Activated effector memory CD4-positive, alpha-beta T cell treated with Interleukin-2 at 50 U/mL for 16 hours (primary cell): ENCODE measurements around the gene CNOT2.
"Not testable (repeated sequence)": the region's sequence is repeated elsewhere in the genome, so short reads cannot be mapped to it uniquely, and the experiment has no call there.

Experiments used
- DNase-seq: peaks from one replicate; pipeline ENCODE4 v3.0.0-alpha.2; 2020

CNOT2 gene

DNA sequence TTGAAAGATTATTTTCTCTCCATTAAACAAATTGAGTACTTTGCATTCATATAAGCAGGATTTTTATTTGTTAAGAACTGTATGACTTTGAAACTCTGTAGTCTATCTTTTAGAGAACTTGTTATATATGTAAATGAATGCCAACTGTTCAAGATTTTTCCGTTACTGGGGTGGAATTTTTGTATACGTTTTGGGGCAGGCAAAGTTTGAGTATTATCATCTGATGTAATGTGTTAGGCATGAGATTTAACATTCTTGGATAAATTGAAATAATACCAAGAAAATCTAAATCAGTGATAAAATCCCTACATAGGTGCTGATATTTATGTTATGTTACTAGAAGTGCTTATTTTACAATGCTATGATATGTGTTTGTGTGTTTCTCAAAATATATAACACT is 8.4 kb downstream of the CNOT2 start:
- no peak for DNase-seq

DNA sequence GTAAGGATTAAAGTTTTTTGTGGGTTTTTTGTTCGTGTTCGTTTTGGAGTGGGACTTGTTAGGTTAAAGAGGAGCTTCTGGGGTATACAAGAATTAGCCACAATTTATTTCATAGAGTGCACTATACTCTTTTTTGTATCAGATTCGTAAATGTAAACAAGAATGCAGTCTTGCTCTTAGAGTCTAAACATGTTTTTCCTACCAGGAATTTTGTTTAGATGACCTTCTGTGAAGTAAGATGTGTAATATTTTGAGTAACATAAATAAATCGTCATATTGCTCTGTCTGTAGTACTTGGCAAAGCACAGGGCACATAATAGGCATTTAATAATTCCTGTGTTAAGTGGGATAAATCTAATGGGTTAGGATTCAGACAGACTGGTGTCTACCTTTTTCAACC is 9.6 kb downstream of the CNOT2 start:
- DNase-seq = no peak

DNA sequence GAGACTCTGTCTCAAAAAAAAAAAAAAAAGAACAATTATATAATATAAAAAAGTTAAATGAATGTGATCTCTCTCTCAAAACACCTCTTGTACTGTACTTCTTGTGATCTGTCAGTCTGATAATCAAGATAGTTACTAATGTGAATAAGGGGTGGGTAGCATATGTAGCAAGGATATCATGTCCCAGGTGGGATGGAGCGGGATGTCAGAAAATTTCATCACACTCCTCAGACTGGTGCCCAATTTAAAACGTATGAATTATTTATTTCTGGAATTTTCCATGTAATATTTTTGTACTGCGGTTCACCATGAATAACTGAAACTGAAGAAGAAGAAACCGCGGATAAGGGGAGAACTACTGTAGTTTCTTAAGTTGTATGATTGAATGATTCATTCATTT is 11.0 kb downstream of the CNOT2 start:
- DNase-seq = no peak

DNA sequence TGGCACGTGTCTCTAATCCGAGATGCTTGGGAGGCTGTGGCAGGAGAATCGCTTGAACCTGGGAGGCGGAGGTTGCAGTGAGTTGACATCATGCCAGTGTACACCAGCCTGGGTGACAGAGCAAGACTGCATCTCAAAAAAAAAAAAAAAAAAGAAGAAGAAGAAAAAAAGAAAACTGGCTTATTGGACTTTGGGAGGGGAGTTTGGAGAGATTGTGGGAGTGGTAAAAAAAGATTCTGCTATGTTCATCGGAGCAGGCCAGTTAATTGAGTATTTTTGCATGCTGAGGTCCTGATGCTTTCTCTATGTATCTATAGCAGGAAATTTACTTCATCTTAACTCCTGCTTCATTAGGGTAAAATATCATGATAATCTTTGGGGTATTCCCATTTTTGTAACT is 11.6 kb downstream of the CNOT2 start:
- DNase-seq = no peak

DNA sequence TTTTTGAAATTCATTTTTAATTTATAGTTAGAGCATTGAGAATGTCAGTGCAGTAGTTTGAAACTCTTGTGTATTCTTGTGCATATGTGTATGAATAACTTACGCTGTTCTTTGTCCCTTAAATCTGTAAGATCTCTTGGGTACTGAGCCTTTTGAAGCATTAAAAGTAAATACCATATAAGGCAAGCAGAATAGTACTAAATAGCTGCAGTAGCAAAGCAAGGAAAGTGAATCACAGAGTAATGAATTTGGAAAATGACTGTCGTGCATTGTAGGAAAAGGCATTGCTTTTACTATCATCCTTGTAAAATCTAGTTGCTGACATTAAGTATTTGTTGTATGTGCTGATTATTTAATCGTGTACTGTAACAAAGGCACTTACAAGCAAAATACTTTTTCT is 12.1 kb downstream of the CNOT2 start:
- no peak for DNase-seq

DNA sequence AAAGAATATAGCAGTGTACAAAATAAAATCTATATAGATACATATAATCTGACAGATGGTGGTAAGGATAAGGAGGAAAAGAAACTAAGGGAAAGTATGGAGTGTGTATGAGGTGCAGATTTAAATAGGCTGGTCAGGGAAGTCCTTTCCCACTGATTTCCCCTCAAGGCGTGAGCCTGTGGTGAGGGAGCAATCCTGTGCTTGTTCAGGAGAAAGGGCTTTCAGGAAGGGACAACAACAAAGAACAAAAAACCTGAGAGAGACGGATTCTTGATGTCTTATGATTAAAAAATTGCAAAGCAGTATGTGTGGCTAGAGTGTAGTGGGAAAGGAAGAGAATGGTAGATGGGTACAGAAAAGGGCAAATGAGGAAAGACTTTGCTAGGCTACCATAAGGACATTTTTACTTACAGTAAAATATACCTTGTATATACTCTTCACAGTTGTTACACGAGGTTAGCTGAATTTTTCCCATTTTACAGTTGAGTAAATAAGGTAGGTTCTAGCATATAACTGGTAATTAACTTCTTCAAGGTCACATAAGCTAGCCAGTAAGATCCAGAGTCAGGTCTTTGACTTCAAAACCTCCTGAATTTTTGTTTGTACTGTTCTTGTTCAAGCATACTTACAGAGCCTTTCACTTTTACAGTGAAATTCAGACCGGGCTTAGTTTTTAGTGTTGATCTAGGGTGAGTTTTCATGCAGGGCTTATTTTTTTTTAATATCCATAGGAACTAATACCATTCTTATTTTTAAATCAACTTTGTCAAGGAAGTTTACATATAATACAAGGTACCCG is 15.6 kb downstream of the CNOT2 start:
- DNase-seq = no peak

DNA sequence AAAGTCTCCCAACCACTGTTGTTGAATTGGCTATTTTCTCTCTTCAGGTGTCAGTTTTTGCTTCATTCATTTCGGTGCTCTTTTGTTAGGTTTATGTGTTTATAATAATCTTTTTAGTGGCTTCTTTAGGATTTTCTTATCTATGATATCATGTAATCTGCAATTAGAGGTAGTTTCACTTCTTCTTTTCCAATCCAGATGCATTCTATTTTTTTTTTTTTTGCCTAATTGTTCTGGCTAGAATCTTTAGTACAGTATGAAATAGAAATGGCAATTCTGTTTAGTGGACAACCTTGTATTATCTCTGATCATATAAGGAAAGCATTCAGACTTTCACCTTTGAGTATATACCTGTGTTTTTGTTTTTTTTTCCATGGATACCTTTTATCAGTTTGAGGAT is 17.4 kb downstream of the CNOT2 start:
- no peak for DNase-seq

DNA sequence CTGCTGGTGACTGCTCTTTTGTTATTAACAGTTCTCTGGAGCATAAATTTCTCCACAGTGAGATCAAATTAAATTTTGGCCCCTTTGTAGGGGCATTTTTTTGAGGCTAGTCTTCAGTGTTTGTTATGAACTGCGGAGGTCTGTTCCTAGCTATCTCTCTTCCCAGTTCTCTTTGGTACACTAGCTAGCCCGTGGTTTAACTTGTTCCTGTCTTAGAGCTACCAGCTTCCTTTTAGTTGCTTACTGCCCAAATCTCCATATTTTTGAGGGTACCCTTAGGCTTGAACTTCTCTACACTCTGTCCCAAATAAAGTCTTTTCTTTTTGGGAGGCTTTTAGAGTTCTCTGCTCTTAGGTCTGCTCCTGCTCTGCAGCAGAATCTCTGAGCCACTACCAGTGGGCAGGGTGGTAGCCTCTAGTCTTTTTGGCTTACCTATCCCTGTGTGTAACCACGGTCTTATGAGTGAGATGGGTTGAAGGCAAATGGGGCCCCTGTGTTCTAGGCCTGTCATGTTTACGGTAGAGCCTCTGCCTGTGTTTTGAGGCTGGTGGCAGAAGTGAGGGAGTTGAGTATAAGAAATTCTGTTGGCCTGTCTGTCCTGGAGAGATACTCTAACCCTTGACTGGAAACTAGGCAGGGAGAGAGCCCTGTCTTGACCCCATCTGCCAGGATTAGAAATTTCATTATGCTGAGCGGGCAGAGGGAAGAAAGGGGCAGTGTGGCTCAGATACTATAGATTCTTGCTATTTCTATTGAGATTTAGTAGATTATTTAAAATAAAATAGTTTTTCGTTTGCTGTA is 21.0 kb downstream of the CNOT2 start:
- DNase-seq = no peak

DNA sequence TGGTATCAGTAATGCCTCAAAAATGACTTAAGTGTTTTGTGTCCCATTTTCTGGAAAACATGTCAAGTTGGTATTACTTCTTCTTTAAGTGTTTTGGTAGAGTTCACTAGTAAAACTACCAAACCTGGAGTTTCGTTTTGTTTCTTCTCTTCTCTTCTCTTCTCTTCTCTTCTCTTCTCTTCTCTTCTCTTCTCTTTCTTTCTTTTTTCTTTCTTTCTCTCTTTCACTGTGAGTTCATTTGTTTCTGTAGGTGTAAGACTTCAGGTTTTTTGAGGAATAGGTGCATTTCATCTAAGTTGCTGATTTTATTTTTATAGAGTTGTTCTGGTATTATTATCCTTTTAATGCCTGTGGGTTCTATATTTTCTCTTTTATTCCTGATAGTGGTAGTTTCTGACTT is 21.9 kb downstream of the CNOT2 start:
- no peak for DNase-seq

DNA sequence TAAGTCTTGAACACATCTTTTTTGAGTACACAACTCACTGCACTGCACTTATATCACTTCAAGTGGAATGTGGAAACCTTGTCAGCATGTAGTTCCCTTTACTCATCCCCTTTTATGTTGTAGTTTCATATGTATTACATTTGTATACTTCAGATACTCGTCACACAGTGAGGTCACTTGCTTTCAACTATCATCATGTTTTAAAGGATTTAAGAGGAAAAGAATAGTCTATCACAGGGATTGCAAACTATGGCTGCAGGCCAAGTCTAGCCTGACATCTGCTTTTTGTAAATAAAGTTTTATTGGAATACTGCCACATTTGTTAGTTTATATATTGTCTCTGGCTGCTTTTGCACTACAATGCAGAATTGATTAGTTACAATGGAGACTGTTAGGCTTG is 24.3 kb downstream of the CNOT2 start:
- no peak for DNase-seq

DNA sequence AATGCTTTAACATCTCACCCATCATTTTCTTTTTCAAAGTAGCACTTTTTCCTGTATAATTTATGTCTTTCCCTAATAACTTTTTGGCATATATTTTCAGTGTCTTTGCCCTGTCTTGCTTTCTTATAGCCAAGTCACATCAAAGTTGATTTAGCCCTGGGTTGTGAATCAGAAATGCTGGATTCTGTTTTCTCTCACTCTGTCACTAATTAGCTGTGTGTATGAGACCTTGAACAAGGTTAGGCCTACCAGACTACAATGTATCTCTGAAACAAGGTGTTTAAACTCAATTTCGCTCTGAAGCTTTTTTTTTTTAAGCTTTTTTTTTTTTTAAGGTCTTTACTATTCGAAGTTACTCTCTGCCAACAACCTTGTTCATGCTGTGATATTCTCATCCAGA is 25.7 kb downstream of the CNOT2 start:
- DNase-seq = no peak

DNA sequence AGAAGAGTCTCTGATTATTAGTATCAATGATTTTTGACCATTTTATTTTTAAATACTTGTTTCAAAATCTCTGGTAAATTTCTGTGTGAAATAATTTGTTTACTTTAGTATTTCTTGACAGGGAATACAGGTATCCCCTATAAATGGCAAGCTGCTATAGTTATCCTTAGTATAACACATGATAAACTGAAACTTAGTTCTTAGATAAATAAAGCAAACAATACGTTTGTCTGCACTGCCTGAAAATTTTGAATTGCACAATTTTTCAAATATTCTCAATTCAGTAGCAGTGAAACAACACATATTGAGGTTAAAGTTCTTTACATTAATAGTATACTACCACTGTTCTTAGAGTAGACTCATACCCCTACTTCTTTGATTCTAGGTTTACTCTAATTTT is 26.9 kb downstream of the CNOT2 start:
- DNase-seq = no peak

DNA sequence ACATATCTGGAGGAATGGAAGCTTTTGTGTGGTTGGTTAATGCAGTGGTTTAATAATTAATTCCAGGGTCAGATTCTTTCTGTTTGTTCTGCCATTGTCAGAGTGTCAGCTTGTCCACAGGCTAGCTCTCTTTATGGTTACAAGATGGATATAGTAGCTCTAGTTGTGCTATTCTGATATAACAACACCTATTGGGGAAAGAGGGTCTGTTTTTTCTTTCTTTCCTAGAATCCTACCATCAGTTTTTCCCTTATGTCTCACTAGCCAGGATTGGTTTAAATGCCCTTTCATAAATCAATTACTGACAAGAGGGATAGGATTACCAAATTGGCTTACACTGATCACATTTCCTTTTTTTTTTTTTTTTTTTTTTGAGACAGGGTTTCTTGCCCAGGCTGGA is 27.8 kb downstream of the CNOT2 start:
- no peak for DNase-seq

DNA sequence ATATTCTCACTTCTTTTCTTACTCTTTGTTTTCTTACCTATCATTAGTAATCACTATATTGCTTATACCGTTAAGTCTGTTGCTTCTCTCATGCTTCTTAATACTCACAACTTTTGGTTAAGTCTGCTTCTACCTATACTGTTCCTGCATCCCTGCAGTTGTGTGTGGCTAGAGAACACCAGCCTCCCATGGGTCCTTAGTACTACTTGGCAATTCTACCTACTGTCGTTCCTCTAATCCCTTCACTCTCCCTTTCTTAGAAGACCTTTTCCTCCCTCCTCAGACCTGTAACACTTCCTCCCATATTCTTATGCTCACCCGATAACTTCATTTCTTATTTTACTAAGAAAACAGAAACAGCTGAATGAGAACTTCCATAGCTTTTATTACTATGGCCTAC is 29.3 kb downstream of the CNOT2 start:
- no peak for DNase-seq

DNA sequence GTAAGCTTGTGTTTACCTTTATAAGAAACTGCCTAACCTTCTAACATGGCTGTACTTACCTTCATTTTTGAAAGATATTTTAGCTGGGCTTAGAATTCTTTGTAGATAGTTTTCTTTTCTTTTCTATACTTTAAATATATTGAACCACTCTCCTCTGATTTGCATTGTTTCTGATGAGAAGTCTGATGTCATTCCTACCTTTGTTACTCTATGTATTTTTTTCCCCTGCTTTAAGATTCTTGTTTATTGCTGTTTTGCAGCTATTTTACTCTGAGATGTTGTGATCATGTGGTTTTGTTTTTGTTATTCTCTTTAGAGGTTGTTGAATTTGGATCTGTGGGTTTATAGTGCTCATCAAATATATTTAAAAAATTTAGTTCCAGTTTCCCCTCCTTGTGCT is 31.8 kb downstream of the CNOT2 start:
- no peak for DNase-seq

DNA sequence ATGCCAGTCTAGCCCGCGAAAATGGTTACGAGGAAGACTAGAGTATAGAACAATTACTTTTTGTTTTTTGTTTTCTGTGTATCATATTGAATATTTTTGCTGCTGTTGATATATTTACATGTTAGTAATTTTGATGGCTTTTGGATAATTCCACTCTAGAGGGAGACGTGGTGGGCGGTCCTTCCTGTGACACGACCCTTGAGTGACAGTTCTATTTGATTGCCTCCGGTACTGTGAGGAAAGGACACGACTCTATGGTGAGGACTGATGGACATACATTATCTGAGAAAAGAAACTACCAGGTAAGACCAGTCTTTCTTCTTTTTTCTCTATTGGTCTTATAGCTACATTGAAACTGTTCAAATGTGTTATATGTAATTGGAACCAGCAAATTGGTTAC is 34.7 kb downstream of the CNOT2 start:
- no peak for DNase-seq

DNA sequence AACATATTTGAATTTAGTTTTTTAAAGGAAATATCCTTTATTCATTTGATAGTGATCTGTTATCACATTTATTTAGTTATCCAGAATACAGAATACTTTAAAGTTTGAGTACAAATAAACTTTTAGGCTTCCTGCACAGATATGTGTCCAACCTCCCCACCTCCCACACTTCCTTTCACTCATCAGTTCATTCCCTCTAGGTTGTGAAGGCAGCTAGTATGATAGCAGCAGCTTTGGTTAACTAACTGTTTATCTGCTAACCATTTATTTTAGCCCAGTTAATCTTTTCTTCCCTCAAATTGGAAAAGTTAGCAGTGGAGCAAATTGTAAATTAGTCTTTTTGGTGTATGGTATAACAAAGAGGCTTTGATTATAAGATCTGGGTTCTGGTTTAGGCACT is 35.7 kb downstream of the CNOT2 start:
- no peak for DNase-seq

DNA sequence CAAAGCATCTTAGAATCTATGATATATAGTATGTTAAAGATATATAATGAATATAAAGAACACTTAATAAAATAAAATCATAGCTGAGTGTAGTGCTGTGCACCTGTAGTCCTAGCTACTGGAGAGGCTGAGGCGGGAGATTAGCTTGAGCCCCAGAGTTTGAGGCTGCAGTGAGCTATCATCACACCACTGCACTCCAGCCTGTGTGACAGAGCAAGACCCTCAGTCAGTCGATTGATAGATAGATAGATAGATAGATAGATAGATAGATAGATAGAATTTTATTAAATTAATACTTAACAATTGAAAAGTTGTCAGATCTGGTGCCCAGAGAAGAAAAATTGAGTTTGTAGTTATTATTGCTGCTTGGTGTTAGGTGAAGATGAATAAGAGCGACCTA is 40.0 kb downstream of the CNOT2 start:
- no peak for DNase-seq

DNA sequence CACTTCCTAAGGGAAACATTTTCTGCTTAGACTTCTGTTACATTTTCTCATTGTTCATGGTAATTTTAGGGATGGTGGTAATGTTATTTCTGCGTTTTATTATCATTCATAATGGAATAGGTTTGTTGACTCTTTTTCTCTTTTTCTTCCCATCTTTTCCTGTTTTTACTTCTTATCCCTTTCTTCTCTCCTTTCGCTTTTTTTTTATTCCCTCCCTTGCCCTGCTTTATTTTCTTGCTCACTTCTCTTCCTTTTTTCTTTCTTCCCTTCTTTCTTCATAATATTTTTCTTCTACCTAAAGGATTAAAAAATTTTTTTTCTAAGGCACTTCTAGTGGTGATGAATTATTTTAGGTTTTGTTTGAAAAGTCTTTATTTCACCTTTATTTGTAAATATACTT is 45.6 kb downstream of the CNOT2 start:
- DNase-seq = no peak

DNA sequence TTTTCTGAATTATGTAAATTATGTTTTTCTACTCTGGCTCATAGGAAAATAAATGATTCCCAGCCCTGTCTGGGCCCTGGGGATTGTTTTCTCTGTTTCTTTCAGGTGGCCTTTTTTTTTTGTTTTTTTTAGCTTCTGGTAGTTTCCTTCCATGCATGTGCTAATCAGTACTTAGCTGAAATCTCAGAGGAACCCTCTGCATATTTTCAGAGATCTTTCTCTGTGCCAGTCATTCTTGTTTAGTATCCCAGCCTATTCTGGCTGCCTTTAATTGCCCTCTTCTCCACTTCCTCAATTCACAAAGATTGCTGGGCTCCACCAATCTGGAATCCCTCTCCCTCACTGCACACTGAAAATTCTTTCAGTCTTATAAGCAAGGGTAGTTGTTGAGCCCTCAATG is 46.9 kb downstream of the CNOT2 start:
- DNase-seq = no peak

DNA sequence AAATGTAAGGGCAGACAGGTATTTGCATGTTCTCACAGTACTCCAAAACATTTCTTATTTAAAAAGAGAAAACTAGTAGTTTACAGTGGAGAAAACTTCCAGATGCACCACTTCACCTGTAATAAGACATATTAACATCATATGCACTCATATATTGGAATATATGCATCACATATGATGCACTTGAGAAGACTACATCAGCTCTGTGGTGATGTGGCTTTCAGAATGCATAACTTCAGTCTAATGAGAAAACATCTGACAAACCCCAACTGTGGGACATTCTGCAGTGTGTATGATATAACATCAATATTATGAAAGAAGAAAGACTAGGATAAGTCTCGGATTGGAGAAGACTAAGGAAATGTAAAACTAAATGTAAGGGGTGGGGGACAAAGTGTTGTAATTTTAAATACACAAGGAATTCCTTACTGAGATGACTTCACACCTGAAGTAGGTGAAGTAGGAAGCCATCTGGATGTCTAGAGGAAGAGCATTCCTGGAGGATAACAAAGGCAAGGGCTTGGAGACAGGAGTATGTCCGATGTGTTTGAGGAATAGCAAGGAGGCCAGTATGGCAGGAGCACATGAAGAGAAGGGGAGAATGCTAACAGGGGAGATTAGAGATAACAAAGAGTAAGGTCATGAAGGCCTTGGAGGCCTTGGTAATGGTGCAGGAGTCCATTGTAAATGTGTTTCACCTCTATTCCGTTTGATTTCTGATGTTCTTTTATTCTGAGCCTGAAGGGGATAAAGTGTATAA is 49.0 kb downstream of the CNOT2 start:
- no peak for DNase-seq

DNA sequence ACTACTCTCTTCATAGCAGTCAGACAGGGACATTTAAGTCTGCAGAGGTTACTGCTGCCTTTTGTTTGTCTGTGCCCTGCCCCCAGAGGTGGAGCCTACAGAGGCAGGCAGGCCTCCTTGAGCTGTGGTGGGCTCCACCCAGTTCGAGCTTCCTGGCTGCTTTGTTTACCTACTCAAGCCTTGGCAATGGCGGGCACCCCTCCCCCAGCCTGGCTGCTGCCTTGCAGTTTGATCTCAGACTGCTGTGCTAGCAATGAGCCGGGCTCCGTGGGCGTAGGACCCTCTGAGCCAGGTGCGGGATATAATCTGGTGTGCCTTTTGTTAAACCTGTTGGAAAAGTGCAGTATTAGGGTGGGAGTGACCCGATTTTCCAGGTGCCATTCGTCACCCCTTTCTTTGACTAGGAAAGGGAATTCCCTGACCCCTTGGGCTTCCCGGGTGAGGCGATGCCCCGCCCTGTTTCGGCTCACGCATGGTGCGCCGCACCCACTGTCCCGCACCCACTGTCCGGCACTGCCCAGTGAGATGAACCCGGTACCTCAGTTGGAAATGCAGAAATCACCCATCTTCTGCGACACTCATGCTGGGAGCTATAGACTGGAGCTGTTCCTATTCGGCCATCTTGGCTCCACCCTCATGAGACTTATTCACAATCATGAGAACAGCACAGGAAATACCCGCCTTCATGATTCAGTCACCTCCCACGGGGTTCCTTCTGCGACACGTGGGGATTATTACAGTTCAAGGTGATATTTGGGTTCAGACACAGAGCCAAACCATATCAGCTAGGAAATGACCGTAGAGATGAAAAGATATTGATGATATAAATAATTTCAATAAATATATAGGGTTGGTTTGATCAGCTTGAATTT is 61.7 kb downstream of the CNOT2 start:
- DNase-seq = not testable (repeated sequence)

DNA sequence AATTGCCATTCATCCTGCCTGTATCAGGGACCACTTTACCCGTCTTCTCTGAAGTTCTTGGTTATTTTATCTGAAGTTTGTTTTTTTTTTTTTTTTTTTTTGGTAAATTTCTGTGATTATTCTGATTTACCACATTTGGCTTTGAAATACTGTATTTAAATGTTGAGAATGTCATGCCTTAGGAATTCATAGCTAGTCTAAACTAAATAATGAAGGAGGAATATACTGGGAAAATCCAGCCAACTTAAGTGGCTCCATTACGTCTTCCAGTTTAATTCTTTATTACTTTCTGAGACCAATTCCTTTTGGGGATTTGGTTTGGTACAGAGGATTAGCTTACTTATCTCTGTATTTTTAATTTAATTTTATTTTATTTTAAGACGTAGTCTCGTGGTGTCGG is 62.6 kb downstream of the CNOT2 start:
- DNase-seq = no peak
